KG1 (cell line): ENCODE measurements around the gene PEAK3.

ENCODE experiments used
- DNase-seq: peaks from one replicate; lab custom pipeline; 2025; lab: John Stamatoyannopoulos, UW

The PEAK3 gene

GRCh38 chr19:2249880-2250765, 31.9 kb downstream of the PEAK3 start:
- DNase-seq, result no peak

- no peak for DNase-seq
Observed at GRCh38 chr19:2249010-2249866, 32.7 kb downstream of the PEAK3 start, which contains the start of gene AMH. Gene AMH, plus strand, starts transcription at chr19:2249323. Its CDS starts 10 bp downstream, at chr19:2249333.

DNA sequence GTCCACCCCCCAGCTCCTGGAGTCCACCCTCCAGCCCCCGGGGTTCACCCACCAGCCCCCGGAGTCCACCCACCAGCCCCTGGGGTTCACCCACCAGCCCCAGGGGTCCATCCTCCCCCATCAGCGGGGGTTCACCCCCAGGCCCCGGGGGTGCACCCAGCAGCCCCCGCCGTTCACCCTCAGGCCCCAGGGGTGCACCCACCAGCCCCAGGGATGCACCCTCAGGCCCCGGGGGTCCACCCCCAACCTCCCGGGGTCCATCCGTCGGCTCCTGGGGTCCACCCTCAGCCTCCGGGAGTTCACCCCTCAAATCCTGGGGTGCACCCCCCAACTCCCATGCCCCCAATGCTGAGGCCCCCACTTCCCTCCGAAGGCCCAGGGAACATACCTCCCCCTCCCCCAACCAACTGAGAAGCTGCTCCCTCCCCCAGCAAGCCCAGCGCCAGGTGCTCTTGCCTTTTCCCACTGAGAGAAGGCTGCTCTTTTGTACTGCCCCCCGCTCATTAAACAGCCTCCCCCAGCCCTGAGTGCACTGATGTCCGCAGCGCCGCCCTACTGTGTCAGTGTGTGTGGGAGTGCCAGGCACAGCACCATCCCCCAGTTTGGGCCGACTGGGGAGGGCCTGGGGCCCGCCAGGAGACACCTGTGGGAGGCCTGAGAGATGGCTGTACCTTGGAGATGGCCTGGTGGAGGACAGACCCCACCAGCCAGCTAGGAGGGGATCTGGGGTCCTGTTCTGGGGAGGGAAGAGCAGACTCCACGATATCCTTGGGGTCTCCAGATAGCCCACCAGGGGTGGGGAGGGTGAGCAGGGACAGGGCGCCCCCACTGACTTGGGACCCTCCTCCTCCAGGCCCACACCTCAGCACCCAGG, 33.6 kb downstream of the PEAK3 start:
- DNase-seq, result no peak

DNA sequence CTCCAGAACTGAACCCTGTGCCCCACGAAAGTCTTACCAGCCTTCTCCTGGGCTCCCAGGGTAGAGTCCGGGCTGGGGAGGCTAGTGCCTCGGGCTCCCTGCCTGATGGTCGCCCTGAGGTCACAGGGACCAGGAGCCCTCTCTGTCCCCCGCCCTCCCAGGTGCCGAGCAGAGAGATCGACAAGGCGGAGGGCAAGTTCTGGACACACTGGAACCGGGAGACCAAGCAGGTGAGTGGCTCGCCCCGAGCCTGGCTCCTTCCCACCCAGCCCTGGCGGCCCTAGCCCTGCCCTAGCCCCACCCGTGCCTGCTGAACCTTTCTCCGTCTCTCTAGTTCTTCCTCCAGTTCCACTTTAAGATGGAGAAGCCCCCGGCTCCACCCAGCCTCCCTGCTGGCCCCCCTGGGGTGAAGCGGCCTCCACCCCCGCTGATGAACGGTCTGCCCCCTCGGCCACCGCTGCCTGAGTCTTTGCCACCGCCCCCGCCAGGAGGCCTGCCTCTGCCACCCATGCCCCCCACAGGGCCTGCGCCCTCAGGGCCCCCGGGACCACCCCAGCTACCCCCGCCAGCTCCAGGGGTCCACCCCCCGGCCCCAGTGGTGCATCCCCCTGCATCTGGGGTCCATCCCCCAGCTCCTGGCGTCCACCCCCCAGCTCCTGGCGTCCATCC, 34.4 kb downstream of the PEAK3 start:
- no peak for DNase-seq

DNA sequence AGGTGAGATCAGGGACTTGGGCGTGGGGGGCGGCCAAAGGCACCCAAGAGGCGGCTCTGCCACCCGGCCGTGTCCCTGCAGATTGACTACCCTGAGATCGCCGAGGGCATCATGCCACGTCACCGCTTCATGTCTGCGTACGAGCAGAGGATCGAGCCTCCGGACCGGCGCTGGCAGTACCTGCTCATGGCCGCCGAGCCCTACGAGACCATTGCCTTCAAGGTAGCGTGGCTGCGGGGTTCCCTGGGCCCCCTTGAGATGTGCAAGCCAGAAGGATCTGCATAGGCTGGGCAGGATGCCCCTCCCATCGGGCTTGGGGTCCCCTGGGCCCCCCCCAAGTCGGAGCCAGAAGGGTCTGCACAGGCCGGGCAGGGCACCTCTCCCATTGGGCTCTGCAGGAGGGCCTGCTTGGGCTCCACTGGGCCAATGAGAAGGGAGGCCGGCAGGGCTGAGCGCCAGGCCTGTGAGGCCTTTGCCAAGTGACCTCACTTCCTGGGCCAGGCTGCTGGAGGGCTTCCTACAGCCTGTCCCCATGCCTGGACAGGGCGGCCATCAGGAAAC, 35.1 kb downstream of the PEAK3 start:
- DNase-seq, result no peak

DNA sequence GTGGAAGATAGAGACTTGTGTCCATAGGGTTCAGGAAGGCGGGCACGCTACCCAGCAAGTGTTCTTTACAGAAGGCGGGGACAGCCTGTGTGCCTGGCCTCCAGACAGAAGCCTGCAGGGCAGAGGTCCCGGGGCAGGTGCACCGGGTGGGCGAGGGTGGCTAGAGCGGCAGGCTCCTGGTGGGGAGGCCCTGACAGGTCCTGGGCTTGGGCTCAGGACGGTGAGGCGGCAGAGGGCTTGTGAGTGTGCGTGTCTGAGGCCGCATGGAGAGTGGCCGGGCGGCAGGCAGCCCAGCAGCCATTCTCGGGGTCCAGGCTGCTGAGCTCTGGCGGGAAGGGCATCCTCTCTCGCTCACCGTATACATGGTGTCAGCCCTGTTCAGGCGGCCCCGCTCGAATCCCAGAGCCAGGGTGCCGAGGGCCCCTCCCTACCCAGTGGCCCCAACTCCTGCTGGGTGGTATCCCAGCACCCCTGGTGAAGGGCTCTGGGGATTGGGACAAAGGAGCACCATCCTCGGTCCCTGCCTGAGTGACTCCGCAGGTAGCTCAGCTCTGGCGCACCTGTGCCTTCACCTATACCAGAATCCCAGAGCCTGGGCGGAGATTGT, 35.9 kb downstream of the PEAK3 start:
- no peak for DNase-seq

DNA sequence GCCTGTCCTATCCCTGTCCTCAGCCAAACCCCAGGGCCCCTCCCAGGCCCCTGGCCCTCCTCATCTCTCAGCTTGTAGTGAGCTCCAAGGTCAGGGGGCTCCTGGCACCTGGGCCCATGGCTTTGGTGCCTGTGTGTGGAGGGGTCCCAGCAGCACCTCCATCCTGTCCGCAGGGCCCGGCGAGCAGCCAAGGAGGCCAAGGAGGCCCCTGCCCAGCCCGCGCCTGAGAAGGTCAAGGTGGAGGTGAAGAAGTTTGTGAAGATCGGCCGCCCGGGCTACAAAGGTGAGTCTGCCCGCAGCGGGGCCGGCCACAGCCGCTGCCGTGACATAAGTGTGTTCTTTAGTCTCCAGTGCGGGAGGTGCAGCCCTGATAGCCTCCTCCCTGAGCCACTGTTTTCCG, 36.7 kb downstream of the PEAK3 start:
- no peak for DNase-seq

GRCh38 chr19:2244486-2244885, 37.5 kb downstream of the PEAK3 start:
- DNase-seq, result no peak

DNA sequence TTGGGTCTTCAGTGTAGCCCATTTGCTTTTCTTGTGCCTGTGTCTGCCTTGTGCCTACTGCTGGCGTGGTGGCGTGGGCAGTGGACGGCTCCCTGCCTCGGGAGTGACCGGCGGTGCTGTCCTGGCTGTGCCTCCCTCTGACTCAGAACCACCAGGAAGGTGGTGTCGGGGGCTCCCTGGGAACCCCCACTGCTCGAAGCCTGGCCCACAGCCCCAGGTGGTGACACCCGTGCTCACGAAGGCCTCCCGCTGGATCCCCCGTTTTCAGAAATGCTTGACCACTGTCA, 37.9 kb downstream of the PEAK3 start:
- DNase-seq, result no peak

DNA sequence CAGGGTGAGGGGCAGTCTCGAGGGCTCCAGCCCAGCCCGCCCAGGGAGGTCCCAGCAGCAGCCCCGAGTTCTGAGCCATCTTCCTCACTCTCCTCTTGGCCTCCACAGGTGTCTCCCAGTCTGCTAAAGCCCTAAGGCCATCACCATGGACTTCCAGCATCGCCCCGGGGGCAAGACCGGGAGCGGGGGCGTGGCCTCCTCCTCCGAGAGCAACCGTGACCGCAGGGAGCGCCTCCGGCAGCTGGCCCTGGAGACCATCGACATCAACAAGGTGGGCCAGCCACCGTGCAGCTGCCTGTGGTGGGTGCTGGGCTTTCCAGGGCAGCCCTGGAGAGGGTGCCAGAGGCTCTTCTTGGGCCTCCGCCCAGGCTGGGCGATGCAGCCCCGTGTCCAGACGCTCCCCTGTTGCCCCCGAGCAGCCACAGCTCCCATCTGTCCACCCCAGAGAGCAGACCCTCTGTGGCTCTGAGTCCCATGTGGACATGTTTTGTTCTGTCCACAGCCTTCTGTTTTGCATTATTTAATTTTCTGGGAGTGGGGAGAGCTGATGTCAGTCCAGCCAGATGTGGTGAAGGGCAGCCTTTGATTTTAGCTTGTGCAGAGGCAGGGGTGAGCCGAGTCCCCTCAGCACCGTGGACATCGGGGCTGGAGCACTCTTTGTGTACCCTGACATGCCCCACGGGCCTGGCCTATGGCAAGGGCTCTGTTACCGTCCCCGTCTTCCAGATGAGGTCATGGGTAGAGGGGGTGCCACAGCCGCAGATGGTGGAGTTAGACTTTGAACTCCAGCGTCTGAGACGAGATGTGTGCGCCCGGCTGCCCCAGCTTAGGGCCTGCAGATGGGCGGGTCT, 38.5 kb downstream of the PEAK3 start:
- no peak for DNase-seq

DNA sequence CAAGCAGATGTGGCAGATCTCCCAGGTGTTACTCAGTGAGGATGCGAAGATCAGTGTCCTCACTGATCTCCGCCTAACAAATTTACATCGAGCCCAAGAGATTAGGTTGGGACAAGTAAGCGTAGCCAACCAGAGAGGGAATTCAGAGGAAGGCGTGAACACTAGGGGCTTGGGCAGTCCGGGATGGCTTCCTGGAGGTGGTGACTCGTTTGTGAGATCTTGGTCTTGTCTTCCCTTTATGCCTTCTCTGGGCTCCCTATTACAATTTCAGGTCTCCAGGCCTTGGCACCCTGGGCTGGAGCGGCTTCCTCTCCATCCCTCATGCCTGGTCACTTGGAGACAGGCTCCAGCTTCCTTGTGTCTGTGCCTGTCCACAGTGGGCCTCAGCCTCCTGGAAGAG, 39.2 kb downstream of the PEAK3 start:
- DNase-seq, result no peak

DNA sequence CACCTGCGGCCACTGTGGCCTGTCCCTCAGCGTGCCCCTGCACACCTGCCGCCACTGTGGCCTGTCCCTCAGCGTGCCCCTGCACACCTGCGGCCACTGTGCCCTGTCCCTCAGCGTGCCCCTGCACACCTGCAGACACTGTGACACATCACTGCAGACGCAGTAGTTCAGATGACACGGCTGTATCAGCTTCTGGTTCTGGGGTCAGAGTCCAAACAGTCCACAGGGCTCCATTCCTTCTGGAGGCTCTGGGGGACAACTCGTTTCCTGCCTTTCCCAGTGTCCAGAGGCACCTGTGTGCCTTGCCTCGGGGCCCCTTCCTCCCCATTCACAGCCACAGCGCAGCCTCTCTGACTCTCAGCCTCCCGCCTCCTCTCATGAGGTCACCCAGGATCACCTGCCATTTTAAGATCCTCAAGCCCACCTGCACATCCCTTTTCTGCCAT, 39.9 kb downstream of the PEAK3 start:
- DNase-seq, result no peak

GRCh38 chr19:2240881-2241760, 40.9 kb downstream of the PEAK3 start:
- no peak for DNase-seq

- DNase-seq, result no peak
Observed at GRCh38 chr19:2239771-2240770, 41.9 kb downstream of the PEAK3 start.

DNA sequence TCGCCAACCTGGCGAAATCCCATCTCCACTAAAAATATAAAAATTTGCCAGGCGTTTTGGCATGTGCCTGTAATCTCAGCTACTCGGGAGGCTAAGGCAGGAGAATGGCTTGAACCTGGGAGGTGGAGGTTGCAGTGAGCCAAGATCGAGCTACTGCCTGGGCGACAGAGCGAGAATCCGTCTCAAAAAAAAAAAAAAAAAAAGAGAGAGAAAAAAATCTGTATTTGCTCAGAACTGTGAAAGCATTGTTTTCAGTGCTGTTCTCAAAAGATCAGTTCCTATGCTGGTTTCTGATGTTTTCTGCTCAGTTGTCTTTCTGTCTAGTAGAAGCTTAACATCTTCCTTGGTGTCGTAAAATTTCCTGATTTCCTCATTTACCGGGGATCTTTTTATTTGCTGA, 42.8 kb downstream of the PEAK3 start:
- DNase-seq, result no peak

GRCh38 chr19:2237869-2238153, 44.2 kb downstream of the PEAK3 start:
- no peak for DNase-seq

- no peak for DNase-seq
Observed at GRCh38 chr19:2237051-2237868, 44.7 kb downstream of the PEAK3 start.
